Stimulated activated naive CD8-positive, alpha-beta T cell treated with anti-CD3 and anti-CD28 coated beads, Interleukin-15, Interleukin-2, amounts not matched to agents 100 U/mL and 50 U/mL, for 24 hours (primary cell): Measurements from ENCODE around the gene AIG1.
"Not testable (repeated sequence)": the region's sequence is repeated elsewhere in the genome, so short reads cannot be mapped to it uniquely, and the experiment has no call there.

Experiments used
- ATAC-seq: fragments of 150-1000 bp; cut with Tn5 transposase; one replicate; pipeline ENCODE4 v1.10.0; 2021
- DNase-seq: peaks from one replicate; pipeline ENCODE4 v3.0.0; 2021

AIG1 gene

DNA sequence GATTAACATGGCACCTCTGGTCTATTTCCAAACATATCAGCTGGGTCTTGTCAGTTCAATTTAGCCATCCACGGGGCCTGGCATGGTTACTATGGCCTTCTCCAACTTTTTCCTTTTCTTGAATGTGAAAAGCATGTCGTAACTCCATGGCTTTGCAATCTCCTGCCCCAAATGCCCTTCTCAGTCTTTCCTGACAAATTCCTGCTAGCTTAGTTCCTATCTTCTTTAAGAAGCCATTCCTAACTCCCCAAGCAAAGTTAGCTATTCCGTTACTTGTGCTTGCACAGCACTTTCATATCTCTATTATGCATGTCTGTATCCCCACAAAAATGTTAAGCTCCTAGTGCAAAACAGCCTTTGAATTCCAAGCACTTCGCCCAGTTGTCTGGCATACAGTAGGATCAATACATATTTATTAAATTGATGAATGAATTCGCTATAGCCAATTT is 105.6 kb downstream of the AIG1 start:
- DNase-seq (no peak), ATAC-seq (no peak)

- ATAC-seq (no peak), DNase-seq (no peak)
Observed at GRCh38 chr6:143167224-143167623, 106.5 kb downstream of the AIG1 start.

DNA sequence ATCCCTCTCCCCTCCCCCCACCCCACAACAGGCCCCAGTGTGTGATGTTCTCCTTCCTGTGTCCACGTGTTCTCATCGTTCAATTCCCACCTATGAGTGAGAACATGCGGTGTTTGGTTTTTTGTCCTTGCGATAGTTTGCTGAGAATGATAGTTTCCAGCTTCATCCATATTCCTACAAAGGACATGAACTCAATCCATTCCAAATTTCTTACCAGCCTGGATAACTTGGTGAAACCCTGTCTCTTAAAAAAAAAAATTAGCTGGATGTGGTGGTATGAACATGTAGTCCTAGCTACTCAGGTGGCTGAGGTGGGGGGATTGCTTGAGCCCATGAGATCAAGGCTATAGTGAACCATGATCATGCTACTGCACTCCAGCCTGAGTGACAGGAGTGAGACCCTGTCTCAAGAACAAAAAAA is 107.7 kb downstream of the AIG1 start:
- ATAC-seq, DNase-seq: not testable (repeated sequence)

DNA sequence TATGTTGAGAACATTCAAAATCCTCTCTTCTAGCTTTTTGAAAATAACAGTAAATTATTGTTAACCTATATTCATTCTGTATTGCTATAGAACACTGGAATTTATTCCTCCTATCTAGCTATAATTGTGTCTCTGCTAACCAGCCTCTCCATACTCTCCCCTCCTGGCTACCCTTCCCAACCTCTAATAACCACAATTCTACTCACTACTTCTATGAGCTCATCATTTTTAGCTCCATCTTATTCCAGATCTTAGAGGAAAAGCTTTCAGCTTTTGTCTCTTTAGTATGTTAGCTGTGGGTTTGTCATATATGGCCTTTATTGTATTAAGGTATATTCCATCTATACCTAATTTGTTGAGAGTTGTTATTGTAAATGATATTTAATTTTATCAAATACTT is 108.8 kb downstream of the AIG1 start:
- DNase-seq = no peak
- no peak for ATAC-seq

- ATAC-seq = no peak
- DNase-seq = no peak
Observed at GRCh38 chr6:143174516-143174915, 113.8 kb downstream of the AIG1 start.

DNA sequence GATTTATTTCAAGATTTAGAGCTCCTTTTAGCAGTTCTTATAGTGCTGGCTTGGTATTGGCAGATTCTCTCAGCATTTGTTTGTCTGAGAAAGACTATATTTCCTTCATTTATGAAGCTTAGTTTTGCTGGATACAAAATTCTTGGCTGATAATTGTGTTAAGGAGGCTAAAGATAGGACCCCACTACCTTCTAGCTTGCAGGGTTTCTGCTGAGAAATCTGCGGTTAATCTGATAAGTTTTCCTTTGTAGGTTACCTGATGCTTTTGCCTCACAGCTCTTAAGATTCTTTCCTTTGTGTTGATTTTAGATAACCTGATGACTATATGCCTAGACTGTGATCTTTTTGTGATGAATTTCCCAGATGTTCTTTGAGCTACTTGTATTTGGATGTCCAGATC is 114.3 kb downstream of the AIG1 start:
- ATAC-seq = no peak
- no peak for DNase-seq

DNA sequence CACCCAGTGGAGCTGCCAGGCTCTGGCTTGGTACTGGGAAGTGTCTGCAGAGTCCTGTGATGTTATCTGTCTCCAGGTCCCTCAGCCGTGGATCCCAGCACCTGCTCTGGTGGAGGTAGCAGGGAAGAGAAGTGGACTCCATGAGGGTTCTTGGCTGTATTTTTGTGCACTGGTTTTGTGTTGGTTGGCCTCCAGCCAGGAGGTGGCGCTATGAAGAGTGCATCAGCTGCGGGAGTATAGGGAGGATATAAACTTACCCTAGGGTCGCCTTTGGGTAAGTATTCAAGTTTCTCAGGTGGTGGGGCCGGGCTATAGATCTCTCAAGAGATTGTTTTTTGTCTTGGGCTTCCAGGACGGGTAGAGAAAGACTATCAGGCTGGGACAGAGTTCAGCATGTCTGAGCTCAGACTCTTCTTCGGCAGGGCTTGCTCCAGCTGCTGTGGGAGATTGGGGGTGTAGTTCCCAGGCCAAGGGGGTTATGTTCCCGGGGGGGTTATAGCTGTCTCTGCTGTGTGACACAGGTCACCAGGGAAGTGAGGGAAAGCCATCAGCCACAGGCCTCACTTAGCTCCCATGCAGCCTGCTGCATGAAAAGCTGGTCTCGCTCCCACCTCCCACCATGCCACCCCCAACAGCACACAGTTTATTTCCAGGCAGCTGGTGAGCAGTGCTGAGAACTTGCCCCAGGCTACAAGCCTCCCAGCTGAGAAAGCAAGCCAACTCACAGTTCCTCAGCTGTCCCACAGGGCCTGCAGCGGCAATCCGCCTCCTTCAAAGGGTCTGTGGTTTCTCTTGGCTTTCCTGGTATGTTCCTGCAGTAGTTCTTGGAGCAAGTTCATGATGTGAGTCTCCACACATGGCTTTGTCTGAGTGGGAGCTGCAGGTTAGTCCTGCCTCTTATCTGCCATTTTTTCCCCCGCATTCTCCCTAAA is 115.7 kb downstream of the AIG1 start:
- no peak for DNase-seq
- no peak for ATAC-seq

GRCh38 chr6:143177706-143178105 is 117.0 kb downstream of the AIG1 start:
- ATAC-seq = no peak
- DNase-seq = no peak

GRCh38 chr6:143179096-143179495 is 118.4 kb downstream of the AIG1 start:
- ATAC-seq (no peak), DNase-seq (no peak)

- DNase-seq (no peak), ATAC-seq (no peak)
Observed at GRCh38 chr6:143179901-143180612, 119.4 kb downstream of the AIG1 start.

DNA sequence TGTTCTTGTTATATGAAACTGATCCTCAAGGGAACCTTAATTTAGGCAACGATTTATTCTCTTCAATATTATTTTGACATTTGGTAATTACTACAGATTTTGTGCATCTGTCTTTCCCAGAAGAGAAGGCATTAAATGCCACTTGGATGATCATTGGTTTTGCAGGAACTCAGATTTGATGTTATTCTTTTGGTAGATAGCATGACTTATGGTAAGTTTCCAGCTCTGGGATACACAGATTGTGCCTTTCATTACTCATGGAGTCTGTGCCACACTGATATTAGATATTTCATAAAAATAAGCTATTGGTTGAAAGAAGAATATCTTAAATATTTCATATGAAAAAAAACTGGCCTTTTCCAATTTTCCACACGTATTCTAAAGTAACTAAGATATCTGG is 120.1 kb downstream of the AIG1 start:
- DNase-seq = no peak
- no peak for ATAC-seq

DNA sequence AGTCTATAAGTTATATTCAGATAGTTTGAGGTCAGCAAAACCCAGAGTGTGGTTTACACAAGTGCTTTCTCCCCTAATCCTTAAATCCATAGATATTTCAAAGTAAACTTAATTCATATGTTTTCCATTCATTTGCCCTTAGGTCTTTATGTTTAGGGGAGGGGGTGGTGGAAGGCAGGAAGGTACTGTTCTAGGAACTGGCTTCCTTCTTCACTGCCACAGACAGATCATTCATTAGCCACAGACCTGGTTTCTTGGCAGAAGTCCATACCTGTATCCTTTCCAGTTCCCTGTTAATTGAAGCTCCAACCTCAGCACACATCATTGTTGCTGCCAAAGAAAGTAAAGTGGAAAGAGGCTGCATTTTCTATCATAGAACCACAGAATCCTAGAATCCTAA is 123.0 kb downstream of the AIG1 start:
- ATAC-seq = no peak
- DNase-seq = no peak

DNA sequence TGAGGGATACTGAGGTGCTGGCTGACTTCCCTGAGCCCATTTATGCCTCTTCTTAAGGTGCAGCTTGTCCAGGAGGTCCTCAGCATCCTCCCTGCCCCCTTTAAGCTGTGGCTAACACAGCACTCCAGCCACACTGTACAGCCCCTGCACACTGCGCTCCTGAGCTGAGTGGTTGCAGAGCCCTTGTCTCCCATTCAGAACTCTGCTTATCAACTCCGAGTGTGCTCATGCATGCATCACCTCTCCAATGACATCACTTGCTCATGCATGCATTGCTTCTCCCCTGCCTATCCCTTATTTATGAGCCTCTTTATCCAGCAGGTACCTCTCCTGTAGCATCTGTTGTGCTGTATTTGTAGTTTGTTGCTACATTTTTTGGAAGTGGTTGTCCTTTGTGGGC is 124.6 kb downstream of the AIG1 start:
- ATAC-seq (no peak), DNase-seq (no peak)

GRCh38 chr6:143187238-143187923 is 126.7 kb downstream of the AIG1 start:
- DNase-seq (no peak), ATAC-seq (no peak)

DNA sequence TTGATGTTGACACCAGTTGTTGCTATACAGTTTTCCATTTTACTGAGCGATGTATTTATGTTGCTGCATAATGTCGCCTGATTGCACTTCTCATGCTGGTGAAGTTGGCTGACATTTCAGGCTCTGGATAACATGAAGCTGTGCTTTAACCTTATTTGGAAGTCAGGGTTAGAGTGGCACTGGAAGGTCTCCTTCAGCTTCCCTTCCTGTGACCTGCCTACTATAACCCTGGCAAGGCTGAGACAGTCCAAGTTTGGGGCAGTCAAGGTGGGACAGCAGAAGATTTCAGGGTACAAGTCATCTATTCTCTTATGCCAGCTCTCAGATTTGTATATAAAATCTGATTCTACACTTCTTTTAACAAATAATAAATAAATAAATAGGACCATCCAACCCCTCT is 127.6 kb downstream of the AIG1 start:
- no peak for DNase-seq
- no peak for ATAC-seq

GRCh38 chr6:143191361-143191760 is 130.7 kb downstream of the AIG1 start:
- ATAC-seq (no peak), DNase-seq (no peak)

DNA sequence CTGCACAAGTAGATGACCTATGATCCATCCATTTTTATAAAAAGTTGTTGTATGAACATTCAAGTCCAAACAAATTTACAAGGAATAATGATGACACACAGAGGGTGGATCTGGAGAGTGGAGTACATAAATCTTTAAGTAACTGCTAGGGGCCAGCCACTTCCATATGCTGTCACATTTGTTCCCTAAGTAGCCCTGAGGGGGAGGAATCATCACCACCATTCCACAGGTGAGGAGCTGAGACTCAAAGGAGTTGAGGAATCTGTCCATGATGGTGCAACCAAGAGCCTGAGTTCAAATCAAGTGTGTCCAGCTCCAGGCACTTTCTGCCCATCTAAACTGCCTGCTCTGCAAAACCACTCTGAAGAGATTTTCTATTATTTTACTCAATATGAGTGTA is 132.1 kb downstream of the AIG1 start:
- DNase-seq (no peak), ATAC-seq (no peak)

- ATAC-seq (no peak), DNase-seq (no peak)
Observed at GRCh38 chr6:143193571-143194094, 132.9 kb downstream of the AIG1 start.

DNA sequence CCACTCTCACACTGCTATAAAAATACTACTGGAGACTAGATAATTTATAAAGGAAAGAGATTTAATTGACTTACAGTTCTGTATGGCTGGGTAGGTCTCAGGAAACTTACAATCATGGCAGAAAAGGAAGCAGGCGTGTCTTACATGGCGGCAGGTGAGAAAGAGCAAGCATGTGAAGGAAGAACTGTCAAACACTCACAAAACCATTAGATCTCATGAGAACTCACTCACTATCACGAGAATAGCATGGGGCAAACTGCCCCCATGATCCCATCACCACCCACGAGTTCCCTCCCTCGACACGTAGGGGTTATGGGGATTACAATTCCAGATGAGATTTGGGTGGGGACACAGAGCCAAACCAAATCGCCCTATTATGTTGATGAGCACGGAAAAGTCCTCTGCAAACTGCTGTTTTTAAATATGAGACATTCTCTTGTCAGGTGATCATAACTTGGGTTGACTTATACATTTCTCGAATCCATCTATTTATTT is 133.5 kb downstream of the AIG1 start:
- ATAC-seq = no peak
- no peak for DNase-seq

GRCh38 chr6:143195349-143195845 is 134.7 kb downstream of the AIG1 start:
- ATAC-seq = no peak

GRCh38 chr6:143196525-143197225 is 136.0 kb downstream of the AIG1 start:
- no peak for ATAC-seq
- no peak for DNase-seq

More at GRCh38 chr6:143195349-143195845, 134.7 kb downstream of the AIG1 start:
- DNase-seq = no peak
